IPS DF 6.9 (cell line): ENCODE results near the gene PNCK.

Experiments
- DNase-seq: peaks from one replicate; pipeline ENCODE4 v3.0.0-alpha.2; 2013; ENCODE audit warnings: low read depth, low spot score
- H3K27ac ChIP-seq: one replicate; pipeline ENCODE4 v1.5.1; 2013; ENCODE audit warnings: low read length, control low read depth
- H3K27me3 ChIP-seq: 2 replicates; pipeline ENCODE4 v1.6.1; 2013; ENCODE audit warnings: mild to moderate bottlenecking, low read length; ENCODE audit not compliant: control insufficient read depth, insufficient read depth
- H3K36me3 ChIP-seq: 2 replicates; pipeline ENCODE4 v1.6.1; 2013; ENCODE audit warnings: low read length; ENCODE audit not compliant: control insufficient read depth, insufficient read depth
- H3K4me1 ChIP-seq: 2 replicates; pipeline ENCODE4 v1.6.1; 2013; ENCODE audit warnings: low read length; ENCODE audit not compliant: control insufficient read depth, insufficient read depth
- H3K4me3 ChIP-seq: 2 replicates; pipeline ENCODE4 v1.5.1; 2013; ENCODE audit warnings: mild to moderate bottlenecking, low read length
- H3K9me3 ChIP-seq: 2 replicates; pipeline ENCODE4 v1.6.1; 2013; ENCODE audit warnings: low read length, inconsistent platforms; ENCODE audit not compliant: control insufficient read depth, insufficient read depth
- WGBS: extraction: QIAGEN DNeasy Blood & Tissue Kit; methylation state at CpG from one replicate; pipeline ENCODE4 v1.1.7; 2013; ENCODE audit warnings: mixed read lengths, missing lambda C conversion rate; ENCODE audit not compliant: insufficient read length, insufficient coverage; 5-methylcytosine and 5-hydroxymethylcytosine counted together

The PNCK gene

DNA sequence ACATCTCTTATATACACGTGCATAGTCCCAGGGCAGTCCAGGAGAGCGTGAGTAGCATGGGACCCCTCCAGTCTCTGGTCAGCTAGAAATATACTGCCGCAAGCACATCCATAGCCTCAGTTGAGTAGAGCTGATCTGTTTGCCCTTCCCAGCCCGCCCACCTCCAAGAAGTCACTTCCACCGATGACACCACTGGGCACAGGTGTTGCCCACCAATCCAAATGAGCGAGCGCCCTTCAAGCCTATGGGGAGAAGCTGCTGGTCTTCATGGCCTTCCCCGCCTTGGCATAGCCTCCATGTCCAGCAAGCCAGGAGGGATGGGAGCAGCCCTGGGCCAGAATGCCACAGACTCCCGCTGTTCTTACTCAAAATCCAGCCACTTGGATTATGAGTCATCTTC, 16.5 kb downstream of the PNCK start:
- Histone ChIP-seq H3K9me3 (no peaks in the 10 kb centered on the region), H3K36me3 (no peaks in the 10 kb centered on the region), H3K27me3 (no peaks in the 10 kb centered on the region), H3K27ac (no peak overlapping the region), H3K4me3 (no peak overlapping the region), H3K4me1 (no peaks in the 10 kb centered on the region)
- DNase-seq: no peak
- WGBS: no CpG with 5 or more reads among the region's 9 CpGs

- no peak overlapping the region for H3K4me3 ChIP-seq
- H3K27ac ChIP-seq: no peak overlapping the region
- DNase-seq: no peak
- peaks cover 6% of the 10 kb centered on the region for H3K27me3 ChIP-seq
- no CpG with 5 or more reads among the region's 2 CpGs for WGBS
- no peaks in the 10 kb centered on the region for H3K9me3 ChIP-seq
- 0 out of 2 replicates have a peak, but pooled peaks cover 2% of the 10 kb centered on the region for H3K4me1 ChIP-seq
- H3K36me3 ChIP-seq: no peaks in the 10 kb centered on the region
These were observed 20.1 kb downstream of the PNCK start for GRCh38 chrX:153653556-153653955.

DNA sequence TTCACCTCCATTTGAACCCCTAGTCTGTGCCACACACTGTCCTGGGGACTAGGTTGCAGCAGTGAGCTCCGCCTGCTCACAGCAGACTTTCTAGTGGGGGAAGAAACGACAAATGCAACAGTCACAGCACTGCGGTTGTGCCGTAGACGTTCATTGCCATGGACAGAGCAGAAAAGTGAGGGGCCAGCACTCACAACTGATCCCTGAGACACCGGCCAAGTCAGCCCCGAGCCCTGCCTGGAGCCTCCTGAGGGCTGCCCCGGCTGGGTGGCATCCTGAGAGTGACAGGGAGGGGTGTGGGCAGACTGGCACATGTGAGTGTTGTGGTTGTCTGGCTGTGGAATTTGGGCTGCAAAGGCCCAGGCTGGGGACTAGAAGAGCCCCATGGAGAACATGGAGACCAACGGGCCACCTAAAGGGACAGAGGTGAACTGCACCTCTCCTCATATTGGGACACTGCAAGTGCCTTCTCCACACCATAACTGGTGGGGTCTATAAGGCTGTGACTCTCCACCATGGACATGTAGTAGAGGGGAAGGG, 22.0 kb downstream of the PNCK start:
- no peaks in the 10 kb centered on the region for H3K9me3 ChIP-seq
- no peak for DNase-seq
- WGBS: no CpG with 5 or more reads among the region's 9 CpGs

DNA sequence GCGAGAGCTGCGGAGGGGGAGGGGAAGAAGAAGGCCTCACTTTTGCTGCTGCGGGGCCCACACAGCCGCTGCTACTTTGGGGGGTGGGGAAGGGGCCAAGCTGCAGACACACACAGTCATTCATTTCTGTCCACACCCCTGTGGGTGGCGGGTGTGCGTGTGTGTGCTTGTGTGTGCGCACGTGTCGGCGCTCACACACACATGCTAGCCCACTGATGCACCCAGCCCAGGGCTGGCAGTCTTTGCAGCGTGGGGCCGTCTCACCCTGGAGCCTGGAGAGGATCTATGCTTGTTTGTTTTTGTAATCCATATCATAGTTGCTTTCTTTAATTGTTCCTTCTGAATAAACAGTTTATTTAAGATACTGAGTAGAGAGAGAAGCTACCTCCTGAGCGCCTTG, 22.7 kb downstream of the PNCK start:
- WGBS: no CpG with 5 or more reads among the region's 13 CpGs
- Histone ChIP-seq H3K4me1 (peaks cover 3% of the 10 kb centered on the region; the same call in 1 of the 2 replicates), H3K36me3 (no peaks in the 10 kb centered on the region), H3K4me3 (no peak overlapping the region), H3K27ac (no peak overlapping the region), H3K27me3 (peaks cover 25% of the 10 kb centered on the region), H3K9me3 (no peaks in the 10 kb centered on the region)
- no peak for DNase-seq

More for the DNA sequence above, 22.0 kb downstream of the PNCK start:
- Histone ChIP-seq H3K36me3 (no peaks in the 10 kb centered on the region), H3K4me1 (peaks cover 3% of the 10 kb centered on the region; the same call in 1 of the 2 replicates), H3K4me3 (no peak overlapping the region), H3K27ac (no peak overlapping the region), H3K27me3 (peaks cover 18% of the 10 kb centered on the region)

- H3K27me3 ChIP-seq: peaks cover 33% of the 10 kb centered on the region
These were observed 23.5 kb downstream of the PNCK start for GRCh38 chrX:153649915-153650782.

GRCh38 chrX:153649178-153649914, 24.3 kb downstream of the PNCK start:
- H3K9me3 ChIP-seq: no peaks in the 10 kb centered on the region
- H3K36me3 ChIP-seq: no peaks in the 10 kb centered on the region
- WGBS: no CpG with 5 or more reads among the region's 26 CpGs
- H3K27me3 ChIP-seq: peaks cover 40% of the 10 kb centered on the region
- no peak overlapping the region for H3K27ac ChIP-seq
- H3K4me3 ChIP-seq: no peak overlapping the region
- peaks cover 5% of the 10 kb centered on the region; the same call in 1 of the 2 replicates for H3K4me1 ChIP-seq
- no peak for DNase-seq

More at GRCh38 chrX:153649915-153650782, 23.5 kb downstream of the PNCK start:
- peaks cover 3% of the 10 kb centered on the region; the same call in 1 of the 2 replicates for H3K4me1 ChIP-seq
- no peak overlapping the region for H3K4me3 ChIP-seq
- no peak overlapping the region for H3K27ac ChIP-seq
- no peak for DNase-seq
- WGBS: no CpG with 5 or more reads among the region's 41 CpGs
- no peaks in the 10 kb centered on the region for H3K9me3 ChIP-seq
- H3K36me3 ChIP-seq: no peaks in the 10 kb centered on the region

DNA sequence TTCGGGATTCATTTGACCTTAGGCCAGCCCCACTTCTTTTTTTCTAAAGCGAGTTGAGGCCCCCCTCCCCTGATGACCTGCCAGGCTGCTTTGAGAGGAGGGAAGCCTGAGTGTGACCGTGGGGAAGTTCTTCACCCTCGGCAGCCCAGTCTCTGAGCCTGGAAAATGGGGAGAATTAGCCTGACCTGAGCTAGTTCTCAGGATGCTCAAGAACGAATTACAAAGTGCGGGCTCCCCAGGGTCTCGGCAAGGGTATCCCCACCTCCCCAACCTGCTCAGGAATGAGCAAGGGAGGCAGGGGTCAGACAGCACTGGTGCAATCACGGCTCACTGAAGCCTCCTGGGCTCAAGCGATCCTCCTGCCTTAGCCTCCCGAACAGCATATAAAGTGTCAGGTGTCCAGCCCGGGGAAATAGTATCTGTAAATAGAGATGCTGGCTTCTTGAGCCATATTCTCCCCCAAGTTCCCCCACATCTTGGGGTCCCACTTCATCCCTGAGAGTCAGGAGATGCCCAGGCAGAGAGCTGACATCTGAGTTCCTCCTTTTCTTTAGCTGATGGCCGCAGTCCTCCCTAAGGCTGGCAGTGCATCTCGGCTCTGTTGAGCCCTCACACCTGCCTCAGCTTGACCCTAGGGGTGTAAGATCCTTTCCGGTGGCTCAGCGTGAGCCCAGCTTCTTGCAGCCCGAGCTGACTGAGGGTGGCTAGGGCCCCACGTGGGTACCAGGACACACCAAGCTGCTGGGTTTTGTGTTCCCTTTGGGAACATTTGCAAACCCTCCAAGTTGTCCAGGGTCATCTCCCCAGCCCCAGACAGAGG, 25.0 kb downstream of the PNCK start:
- WGBS: no CpG with 5 or more reads among the region's 17 CpGs
- peaks cover 44% of the 10 kb centered on the region for H3K27me3 ChIP-seq
- DNase-seq: no peak

DNA sequence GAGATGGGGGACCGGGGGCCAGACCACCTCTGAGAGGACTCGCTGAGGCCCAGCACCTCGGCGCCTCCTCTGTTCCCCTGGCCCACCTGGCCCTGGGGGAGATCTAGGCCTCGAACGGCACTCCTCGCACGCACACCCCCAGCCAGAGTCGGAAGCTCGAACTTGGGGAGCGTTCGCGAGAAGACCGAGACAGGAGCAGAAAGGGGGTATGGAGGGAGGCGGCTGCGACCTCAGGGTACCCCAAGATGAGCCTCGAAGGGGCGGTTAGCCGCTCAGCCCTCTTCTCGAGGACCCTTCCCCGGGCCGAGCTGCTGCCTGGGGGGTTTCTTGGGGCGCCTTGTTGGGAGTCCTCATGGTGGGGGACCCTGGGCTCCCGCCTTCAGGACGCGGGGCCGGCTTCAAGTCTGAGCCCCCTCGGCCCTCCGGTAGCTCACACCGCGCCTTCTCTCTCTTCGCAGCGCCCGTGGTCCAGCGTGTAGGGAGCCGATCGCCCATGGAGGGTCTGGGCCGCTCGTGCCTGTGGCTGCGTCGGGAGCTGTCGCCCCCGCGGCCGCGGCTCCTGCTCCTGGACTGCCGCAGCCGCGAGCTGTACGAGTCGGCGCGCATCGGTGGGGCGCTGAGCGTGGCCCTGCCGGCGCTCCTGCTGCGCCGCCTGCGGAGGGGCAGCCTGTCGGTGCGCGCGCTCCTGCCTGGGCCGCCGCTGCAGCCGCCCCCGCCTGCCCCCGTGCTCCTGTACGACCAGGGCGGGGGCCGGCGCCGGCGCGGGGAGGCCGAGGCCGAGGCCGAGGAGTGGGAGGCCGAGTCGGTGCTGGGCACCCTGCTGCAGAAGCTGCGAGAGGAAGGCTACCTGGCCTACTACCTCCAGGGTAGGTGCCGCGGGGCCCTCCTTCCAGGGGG, 25.9 kb downstream of the PNCK start:
- DNase-seq: no peak
- H3K9me3 ChIP-seq: no peaks in the 10 kb centered on the region
- H3K36me3 ChIP-seq: no peaks in the 10 kb centered on the region
- H3K27ac ChIP-seq: no peak overlapping the region
- no peak overlapping the region; the same call in 1 of the 2 replicates for H3K4me3 ChIP-seq
- H3K4me1 ChIP-seq: peaks cover 7% of the 10 kb centered on the region; the same call in 1 of the 2 replicates
- no CpG with 5 or more reads among the region's 85 CpGs for WGBS
- H3K27me3 ChIP-seq: peaks cover 52% of the 10 kb centered on the region

More for the DNA sequence above, 25.0 kb downstream of the PNCK start:
- Histone ChIP-seq H3K4me1 (peaks cover 5% of the 10 kb centered on the region; the same call in 1 of the 2 replicates), H3K36me3 (no peaks in the 10 kb centered on the region), H3K27ac (no peak overlapping the region), H3K4me3 (no peak overlapping the region), H3K9me3 (no peaks in the 10 kb centered on the region)

- no peak for DNase-seq
- H3K27me3 ChIP-seq: peaks cover 56% of the 10 kb centered on the region
These were observed 26.8 kb downstream of the PNCK start, which contains the start of gene DUSP9 for GRCh38 chrX:153646620-153647373. Gene DUSP9 (plus strand): TSS chrX:153647203. CDS start chrX:153647954, 751 bp downstream.

More at GRCh38 chrX:153646620-153647373, 26.8 kb downstream of the PNCK start, which contains the start of gene DUSP9:
- peaks cover 7% of the 10 kb centered on the region; the same call in 1 of the 2 replicates for H3K4me1 ChIP-seq
- no CpG with 5 or more reads among the region's 53 CpGs for WGBS
- peak within 1 kb of the TSS; percentile 46; the same call in 1 of the 2 replicates for H3K4me3 ChIP-seq
- H3K36me3 ChIP-seq: no peaks in the 10 kb centered on the region
- no peaks in the 10 kb centered on the region for H3K9me3 ChIP-seq
- no peak within 1 kb of the TSS for H3K27ac ChIP-seq
